Hepatocyte (in vitro differentiated cells): ENCODE data around the gene MCM5.

Experiments
- CTCF ChIP-seq: fragments of 200-600 bp; sonication (generic); IDR thresholded peaks from 2 replicates; pipeline ENCODE4 v1.5.1; 2016; ENCODE audit warnings: antibody characterized with exemption, mild to moderate bottlenecking; ENCODE audit not compliant: poor library complexity
- EZH2 ChIP-seq: fragments of 200-600 bp; sonication (generic); IDR thresholded peaks from 2 replicates; pipeline ENCODE4 v1.6.1; 2016; ENCODE audit warnings: antibody characterized with exemption, mild to moderate bottlenecking, borderline replicate concordance
- EZH2phosphoT487 ChIP-seq: fragments of 200-600 bp; sonication (generic); IDR thresholded peaks from one replicate; pipeline ENCODE4 v1.6.1; 2018; ENCODE audit warnings: antibody characterized with exemption, mild to moderate bottlenecking, low read depth, moderate library complexity; ENCODE audit not compliant: unreplicated experiment, severe bottlenecking

GRCh38 chr22:35436421-35436820 lies 36.5 kb downstream of the MCM5 start:
- no peak for TF ChIP-seq CTCF
- no peak for TF ChIP-seq EZH2phosphoT487
- no peak for TF ChIP-seq EZH2
